Limb (tissue), 2 donors: ENCODE data around the gene PTCH2.
"Not testable (repeated sequence)": the region's sequence is repeated elsewhere in the genome, so short reads cannot be mapped to it uniquely, and the experiment has no call there.

Source experiments
- DNase-seq, 2 donors: peaks; one replicate each; pipeline ENCODE4 v3.0.0-alpha.2; 2016; ENCODE audit errors: extremely low spot score in 2 of 2

The PTCH2 gene

DNA sequence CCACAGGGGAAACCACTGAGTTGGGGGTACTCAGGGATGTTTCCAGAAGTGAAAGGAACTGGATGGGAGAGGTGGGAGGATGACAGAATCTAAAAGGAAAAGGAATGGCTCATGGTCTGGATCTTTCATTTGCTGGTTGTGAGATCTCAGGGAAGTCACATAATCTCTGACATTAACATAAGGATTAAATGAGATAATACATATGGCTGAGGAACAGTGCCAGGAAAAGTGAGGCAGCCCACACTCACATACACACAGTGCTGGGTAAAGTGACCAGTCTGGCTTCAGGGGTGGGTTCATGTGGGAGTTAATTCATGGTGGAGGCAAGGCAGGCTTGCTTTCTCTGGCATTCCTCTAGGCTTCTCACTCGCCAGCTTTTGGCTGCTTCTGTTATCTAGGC, 3.9 kb upstream of the PTCH2 start:
- DNase-seq: no peak

DNA sequence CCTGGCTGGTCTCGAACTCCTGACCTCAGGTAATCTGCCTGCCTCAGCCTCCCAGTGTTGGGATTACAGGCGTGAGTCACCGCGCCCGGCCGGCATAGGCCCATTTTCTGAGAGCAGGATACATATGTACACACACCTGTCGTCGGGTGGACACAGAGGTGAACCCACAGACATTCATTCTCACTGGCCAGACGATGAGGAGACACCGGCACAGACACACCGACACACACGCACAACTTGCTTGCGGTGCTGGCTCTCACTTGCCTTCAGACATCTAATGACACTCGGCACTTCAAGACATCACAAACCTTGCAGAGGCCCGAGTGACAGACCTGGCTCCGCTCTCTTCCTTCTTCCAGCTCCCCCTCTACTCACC, 579 bp downstream of the PTCH2 start:
- no peak for DNase-seq

DNA sequence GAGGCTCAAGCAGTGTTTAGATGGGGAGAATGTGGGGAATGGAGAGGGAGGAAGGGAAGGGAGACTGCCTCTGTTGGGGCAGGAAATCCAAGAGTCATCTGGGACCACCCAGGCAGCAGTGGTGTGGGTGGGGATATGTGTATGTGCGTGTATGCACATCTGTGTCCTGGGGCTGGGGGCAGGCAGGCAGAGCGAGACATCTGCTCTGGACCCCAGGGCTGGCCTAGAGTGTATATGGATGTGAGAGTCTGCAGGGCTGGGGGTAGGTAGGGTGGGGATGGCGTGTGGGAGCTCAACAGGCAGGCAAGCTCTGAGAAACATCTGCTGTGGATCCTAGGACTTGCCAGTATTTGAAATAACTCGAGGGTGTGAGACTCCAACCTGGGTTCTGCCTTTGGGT, 3.5 kb downstream of the PTCH2 start:
- peak in 1 of 2 donors; percentile 42 for DNase-seq

DNA sequence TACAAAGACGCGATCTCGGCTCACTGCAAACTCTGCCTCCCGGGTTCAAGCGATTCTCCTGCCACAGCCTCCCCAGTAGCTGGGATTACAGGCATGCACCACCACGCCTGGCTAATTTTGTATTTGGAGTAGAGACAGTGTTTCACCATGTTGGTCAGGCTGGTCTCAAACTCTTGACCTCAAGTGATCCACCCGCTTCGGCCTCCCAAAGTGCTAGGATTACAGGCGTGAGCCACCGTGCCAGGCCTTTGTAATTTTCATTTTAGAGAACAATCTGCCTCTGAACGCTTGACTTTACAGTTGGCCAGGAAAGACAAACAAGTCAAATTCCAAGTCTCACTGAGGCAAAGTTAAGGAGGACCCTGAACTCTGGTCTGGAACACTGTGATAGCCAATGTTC, 4.8 kb downstream of the PTCH2 start:
- not testable (repeated sequence) for DNase-seq

DNA sequence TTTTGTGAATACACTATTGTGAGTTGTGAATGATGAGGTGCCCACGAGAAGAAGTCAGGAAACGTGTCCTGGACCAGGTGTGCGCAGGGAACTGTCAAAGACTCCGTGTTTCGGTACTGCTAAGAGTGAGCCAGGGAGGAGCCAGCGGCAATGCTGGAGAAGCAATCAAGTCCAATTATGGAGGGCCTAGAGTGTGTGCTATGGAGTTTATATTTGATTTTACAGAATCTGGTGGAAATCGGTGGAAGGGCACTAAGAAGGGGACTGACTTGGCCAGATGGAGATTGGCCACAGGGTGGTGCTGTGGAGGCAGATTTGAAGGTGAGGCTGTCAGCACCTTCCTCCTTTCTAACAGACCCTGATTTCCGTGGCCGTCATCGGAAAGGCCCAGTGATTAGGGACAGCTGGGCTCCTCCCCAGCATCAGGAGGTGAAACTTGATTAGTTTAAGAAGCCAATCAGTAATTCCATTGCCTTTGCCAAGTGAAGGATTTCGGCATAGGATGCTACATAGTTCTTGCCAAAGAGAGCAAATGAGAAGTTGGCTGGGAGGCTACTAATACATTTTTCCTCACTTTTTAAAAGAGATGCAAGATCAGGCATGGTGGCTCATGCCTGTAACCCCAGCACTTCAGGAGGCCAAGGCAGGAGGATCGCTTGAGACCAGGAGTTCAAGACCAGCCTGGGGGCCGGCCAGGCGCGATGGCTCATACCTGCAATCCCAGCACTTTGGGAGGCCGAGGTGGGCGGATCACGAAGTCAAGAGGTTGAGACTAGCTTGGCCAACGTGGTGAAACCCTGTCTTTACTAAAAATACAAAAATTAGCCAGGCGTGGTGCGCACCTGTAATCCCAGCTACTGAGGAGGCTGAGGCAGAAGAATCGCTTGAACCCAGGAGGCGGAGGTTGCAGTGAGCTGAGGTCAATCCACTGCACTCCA, 7.0 kb downstream of the PTCH2 start:
- peak; percentile 71 to 91 for DNase-seq

DNA sequence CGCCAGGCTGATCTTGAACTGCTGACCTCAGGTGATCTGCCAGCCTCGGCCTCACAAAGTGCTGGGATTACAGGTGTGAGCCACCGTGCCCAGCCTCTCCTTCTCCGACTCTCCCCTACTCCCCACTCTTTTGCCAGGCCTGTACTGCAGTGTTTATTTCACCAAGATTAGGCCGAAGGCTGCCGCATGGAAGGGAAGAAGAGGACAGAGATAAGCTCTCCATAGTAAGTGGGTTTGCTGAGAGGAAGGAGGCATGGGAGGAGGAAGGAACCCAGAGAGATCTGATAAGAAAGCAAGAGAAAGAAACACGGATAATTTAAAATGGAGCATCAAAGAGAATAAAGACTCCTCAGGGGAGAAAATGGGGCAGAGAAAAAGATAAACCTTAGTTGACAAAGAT, 8.7 kb downstream of the PTCH2 start:
- DNase-seq: no peak

DNA sequence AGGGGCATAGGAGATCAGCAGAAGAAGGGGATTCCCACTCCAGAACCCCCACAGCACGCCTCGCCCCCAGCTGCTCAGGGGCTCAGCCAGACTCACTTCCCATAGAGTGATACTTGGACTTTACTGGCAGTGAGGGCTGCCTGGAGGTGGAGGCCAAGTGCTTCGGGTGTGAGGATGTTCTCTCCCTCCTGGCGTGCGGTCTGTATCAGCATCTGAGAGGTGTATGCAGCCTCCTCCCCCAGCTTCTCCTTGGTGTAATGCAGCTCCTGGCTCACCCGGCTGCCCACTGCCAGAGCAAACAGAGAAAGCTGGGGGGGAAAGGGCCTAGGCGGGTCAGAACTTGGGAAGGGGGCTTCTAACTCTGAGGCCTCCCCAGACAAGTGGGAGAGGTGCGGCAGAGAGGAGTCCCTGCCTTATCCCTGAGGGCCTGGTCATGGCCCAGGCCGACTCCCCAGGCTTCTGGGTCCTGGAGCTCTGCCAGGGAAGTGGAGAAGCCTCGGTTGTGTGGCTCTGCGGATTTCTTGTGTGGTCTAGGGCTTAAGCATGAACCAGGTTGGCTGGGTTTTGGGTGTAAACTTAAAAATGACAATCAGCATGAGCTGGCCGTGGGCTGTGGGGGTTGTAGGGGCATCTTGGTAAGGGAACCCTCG, 10.9 kb downstream of the PTCH2 start:
- no peak for DNase-seq

DNA sequence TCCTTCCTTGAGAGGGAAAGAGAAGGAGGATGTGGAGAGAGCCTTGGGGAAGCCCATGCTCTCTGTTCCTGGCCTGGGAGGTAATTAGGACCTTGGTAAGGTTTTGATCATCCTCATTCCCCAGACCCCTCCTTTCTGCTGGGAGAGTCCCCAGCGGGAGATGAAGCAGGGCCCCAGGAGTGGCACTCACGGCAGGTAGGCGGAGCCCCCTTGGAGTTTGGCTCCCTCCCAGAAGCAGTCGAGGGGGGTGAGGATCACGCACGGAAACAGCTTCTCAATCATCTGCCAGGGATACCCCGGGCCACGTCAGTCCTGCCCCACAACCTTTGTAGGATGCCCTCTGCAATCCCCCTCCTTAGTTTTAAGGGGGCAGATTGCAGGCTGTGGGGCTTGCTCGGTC, 11.5 kb downstream of the PTCH2 start:
- DNase-seq: no peak

DNA sequence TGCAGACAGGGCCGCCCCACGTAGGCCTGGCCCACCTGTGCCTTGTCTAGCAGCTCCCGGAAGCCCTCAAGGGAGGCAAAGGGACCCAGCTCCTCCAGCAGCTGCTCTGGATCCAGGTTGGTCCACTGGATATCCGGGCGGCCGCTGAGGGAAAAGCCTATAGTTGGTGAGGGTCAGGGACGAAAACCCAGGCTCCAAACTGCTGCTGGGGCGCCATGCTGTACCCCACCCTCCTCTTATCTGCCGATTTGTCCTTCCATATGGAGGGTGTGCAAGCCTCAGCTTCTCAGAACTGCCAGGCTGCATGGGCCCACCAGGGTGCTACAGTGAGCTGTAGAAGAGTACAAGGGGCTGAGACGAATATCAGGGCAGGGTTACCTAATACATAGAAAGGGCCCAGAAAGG, 12.2 kb downstream of the PTCH2 start:
- DNase-seq: no peak

DNA sequence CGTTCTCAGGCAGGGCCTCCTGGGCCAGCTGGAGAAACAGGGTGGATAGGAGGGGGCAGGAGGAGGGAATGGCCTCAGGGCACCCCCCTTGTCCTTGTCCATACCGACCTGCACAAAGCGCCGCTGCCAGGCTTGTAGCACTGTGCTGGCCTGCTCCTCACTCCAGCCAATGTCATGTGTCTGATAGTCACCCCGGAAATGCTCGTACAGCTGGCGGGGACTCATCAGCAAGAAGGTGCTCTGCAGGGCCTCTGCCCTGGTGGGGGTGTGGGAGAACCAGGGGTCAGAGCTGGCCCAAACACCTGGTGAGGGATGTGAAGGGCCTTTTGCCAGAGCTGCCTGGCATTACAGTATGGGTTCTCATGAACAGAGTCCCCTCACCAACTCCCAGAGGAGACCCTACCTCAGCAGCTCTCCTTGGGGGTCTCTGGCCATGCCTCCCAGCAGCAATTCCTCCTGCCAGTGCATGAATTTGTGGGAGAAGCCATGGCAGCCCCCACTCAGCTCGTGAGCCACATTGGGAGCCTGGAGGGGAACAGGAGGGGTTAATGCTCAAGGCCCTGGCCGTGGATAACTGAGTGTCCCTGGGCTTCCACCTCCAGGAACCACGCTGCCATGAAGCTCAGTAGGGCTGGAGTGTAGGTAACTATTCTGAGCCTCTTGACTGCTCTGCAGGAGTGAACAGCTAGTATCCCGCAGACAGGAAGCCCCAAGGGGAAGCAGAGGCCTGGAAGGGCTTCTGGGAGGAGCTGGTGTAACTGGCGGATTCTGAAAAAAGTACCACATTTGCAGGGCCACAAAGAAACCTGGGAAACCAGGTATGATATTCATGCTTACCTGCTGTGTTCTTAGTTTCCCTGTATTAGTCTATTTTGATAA, 13.3 kb downstream of the PTCH2 start:
- DNase-seq: no peak

DNA sequence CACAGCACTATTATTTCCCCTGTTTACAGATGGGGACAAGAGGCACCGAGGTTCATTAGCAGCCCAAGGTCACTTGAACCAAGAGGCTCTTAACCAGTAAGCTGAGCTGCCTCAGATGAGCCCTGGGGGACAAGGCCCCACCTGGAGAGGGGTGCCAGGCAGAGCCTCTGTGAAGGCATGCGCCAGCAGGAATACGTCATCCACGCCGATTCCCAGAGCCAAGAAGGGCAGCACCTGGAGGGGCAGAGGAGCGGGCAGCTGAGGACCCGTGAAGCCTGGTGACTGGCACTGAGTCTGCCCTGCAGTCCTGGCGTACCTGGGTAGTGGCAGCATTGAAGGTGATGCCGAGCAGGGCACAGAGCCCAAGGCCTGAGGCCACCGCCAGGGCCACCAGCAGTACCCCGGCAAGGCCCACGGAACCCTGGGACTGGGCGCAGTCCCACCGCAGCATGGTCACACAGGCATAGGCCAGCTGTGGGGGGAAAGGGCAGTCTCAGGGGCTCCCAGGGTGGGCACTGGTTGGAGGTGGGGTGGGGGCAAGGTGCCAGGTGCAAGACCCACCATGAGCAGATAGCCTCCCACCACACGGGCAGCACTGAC, 14.1 kb downstream of the PTCH2 start:
- no peak for DNase-seq

DNA sequence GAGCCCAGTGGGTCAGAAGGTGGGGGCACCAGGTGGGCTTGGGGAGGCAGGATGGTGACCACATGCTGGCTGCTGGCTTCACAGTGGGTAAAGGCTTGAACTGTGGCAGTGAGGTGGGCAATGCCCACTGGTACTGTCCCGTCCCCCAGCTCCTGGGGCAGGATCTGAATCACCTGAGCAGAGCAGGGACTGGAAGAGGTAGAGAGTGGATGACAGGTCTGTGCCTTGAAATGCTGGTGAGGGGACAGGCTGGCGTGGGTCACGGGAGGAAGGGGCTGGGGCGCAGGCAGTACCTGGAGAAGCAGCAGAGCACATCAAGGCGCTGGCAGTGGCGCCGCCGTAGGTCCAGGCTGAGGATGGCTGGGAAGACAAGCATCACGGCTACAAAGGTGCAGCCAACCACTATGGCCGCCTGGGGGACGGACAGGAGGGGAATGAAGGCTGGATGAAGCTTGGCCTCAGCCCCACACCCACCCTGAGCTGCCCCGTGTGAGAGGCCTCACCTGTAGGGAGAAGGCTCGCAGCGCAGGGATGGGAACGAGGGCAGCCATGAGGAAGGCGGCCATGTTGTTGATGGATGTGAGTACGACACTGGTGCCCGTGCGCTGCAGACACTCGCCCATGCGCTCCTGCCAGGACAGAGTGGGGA, 14.9 kb downstream of the PTCH2 start:
- DNase-seq: no peak

DNA sequence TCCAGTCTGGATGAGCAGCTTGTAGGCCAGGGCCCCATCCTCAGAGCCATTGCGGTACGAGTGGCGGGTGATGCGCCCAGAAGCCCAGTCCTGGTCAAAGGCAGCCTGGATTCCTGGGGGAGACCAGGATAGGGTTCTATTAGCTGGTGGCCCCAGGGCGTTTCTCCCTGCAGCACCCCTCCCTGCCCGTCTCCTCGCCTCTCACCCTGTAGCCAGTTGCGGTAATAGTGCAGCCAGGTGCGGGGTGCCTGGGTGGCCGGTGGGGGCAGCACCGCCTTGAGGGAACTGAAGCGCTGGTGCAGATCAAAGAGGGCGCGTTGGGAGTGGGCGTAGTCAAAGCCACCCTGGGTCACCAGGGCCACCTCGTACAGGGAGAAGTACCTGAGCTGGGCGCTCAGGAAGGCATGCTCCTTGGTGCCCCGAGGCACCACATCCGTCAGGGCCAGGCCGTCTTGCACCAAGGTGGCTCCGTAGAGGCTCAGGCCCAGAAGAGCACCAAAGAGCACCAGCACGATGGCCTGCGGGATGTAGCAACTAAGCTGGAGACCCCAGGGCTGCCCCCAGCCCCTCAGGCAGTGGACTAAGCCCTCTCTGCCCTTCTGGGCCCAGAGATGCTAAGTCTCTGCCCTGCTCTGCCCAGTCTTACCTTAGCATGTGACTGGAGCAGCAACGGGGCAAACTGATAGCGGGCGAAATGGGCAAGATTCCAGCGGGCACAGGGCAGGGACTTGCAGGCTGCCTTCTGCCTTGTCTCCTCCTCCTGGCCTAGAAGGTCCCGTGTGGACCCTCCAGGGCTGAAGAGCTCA, 15.7 kb downstream of the PTCH2 start:
- DNase-seq: no peak

DNA sequence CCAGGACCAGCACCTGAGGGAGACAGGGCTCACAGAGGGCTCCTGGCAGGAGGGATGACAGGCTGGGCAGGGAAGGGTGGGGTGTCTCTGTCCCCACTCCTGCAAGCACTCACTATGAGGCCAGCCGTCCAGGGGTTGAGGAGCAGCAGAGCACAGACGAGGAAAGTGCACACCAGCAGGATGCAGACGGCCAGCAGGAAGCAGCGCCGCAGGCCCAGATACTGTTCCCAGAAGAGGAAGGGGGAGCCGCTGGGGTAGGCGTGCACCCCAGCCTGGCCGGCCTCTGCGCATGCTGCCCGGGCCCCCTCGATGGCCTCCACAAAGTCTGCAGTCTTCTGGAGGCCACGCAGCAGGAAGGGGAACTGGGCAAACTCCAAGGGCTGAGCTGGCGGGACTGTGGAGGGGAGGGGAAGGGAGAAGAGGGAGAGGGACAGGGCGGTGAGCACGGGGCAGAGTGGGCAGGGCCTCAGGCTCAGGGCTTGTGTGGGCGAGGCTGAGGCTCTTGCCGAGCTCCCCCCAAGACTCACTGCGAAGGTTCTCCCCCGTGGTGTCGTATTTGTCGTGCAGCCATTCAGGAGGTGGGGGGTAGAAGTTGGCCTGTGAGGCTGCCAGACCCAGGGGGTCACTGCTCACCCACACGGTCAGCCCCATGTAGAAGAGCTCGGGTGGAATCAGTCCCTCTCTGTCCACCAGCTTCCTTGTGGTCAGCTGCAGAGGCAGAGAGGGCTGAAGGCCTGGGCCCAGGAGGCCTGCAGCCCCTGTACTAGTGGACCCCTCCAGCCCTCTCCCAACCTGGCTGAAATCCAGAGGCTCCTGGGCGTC, 16.5 kb downstream of the PTCH2 start:
- DNase-seq: no peak

DNA sequence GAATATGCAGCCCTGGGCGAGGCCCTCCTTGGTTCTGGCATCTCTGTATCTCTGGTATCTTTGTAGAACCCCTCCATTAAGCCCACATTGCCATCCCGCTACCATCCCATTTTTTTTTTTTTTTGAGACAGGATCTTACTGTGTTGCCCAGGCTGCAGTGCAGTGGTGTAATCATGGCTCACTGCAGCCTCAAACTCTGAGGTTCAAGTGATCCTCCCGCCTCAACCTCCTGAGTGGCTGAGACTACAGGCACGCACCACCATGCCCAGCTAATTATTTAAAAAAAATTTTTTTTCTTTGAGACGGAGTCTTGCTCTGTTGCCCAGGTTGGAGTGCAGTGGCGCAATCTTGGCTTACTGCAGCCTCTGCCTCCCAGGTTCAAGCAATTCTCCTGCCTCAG, 18.7 kb downstream of the PTCH2 start:
- not testable (repeated sequence) for DNase-seq

DNA sequence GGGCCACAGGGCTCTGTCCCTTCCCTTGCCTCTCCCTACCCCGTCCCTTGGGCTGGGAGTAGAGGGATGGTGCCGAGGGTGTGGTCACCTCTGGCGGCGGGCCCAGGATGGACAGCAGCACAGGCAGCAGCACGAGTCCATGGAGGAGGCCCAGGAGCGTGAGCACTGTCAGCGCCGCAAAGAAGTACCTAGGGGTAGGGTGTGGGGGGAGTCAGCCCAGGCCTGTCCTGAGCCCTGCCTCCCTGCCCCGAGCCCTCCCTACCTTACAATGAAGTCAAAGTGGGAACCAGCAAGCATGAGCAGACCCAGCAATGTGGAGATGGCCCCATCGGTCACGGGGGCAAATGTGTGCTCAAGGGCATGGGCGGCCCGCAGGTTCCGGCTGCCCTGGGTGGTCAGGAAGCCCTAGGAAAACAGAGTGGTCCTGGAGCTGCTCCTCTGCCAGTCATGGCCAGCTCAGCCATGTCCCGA, 20.0 kb downstream of the PTCH2 start:
- no peak for DNase-seq

DNA sequence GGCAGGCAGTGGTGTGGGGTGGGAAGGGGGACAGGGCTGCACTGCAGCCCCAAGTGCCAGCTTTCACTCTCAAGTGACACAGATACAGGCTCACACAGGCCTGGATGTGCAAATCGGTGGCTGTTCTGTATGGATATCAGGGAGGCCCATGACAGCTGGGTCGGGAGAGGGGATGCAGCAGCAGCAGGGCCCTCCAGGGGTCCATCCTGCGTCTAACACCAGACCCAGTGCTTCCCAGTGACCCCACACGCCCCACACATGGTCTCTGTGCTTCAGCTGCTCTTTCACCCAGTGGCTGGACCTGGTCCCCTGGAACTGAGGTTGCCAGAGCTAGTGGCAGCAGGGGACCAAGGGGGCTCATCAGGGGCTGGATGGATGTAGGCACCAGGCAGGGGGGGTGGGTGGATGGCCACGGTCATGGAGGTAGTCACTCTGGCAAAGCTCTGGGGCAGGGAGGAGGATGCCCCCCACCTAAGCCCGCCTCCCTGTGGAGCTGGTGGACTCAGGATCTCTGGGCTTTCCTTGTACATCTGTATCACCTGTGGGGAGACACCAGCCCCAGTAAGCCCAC, 20.8 kb downstream of the PTCH2 start:
- DNase-seq: no peak

DNA sequence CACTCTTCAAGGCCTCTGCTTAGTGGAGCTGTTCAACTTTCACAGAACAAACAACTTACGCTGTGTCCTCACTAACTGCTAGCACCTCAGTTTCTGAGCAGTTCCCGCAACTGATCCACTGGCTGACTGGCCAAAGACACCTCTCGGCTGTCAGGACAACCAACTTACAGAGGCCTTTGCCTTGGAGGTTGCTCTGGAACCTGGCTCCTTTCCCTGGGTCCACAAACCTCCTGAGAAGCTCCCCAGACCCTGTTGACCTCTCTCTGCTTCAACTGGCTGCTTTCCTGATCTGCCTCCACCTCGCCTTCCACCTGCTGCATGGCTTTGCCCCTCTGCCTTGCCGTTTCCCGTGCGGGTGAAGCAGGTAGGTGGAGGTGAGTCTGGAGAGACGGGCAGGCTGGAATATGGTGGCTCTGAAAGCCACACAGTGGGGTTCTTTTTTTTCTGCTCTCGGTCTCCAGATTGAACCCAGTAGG, 21.8 kb downstream of the PTCH2 start:
- DNase-seq: no peak
